HCEC 1CT (cell line): ENCODE measurements around the gene HPCAL1.

Experiments used
- DNase-seq: peaks from one replicate; pipeline ENCODE4 v3.0.0-alpha.2; 2017

Gene HPCAL1

DNA sequence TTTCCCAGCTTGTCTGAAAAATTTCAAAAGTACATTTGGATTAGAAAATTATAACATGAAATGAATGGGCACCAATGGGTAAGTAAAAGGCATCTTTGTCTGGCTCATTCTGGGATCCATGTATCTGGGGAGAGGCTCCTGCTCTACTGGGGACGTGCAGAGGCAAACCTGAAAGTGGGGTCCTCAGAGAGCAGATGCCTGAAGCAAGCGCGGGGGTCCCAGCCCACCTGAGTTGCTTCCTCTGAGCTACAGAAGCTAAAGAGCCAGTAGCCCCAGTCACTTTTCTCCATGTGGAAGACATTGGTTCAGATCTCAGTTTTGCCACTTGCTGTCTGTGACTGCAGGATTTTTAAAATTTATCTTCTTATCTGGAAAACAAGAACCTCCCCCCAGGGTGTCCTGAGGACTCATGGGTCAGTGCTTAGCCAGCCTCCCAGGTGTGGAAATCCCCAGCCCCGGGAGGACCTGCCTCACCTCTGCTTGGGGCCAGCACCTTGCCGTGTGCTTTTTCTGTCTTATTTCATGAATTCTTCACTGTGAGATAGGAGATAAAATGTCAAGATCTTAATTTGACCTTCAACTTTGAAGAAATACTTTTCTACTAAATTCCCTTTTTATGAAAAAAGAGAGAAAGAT is 170.5 kb downstream of the HPCAL1 start:
- DNase-seq: no peak

DNA sequence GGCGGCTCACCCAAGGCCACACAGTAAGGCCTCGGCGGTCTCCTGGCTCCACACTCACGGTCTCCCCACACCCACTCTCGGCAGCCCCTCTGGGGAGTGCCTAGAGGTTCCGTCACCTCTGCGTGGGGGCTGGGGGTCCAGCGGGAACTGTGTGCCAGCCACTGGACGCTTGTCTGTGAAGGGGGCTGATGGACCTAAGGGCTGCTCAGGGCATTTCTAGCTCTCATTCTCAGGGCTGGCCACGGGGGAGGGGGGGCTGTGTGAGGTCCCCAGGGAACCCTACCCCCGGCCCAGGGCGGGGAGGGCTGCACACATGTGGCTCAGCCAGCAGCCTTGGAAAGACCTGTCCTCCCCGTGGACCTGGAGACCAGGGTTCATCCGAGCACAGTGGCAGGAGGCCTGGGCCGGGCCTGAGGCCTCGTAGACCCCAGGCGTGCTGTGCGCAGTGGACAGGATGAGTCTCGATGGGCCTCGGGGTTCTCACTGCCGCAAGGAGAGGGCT is 172.6 kb downstream of the HPCAL1 start:
- DNase-seq: no peak

DNA sequence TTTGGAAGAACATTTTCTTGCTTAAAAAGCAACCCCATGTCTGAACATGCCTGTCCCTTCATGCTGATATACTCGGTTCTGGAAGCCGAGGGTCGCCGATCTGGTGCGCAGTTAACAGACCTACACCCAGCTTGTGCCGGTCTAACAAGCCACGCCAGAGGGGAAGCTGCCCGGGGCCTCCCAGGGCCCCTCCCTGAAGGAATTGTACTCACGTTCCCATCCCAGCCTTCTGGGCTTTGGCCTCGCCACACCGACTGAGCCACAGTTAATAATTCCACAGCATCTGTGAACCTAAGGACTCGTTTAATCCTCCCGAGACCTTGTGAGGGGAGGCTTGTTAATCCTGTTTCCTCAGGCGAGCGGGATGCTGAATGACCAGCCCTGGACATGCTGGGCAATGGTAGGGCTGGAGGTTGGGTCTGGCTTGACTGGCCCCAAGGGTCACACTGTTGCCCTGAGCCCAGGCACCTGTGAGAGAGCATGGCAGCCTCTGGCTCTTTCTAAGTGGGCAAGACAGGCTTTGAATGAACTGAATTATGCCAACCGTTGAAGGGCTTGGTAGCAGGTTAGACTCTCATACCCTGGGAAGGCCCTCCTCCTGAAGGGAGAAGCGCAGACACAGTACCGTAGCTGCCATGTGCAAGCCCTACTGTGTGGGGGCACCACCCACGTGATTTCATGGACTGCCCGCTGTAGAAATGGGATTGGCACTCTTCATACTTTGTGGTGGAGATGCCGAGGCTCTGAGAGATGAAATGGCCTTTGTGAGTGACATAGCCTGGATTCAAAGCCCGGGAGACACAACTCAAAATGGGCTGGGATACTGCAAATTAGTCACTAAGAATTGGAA is 173.3 kb downstream of the HPCAL1 start:
- no peak for DNase-seq

DNA sequence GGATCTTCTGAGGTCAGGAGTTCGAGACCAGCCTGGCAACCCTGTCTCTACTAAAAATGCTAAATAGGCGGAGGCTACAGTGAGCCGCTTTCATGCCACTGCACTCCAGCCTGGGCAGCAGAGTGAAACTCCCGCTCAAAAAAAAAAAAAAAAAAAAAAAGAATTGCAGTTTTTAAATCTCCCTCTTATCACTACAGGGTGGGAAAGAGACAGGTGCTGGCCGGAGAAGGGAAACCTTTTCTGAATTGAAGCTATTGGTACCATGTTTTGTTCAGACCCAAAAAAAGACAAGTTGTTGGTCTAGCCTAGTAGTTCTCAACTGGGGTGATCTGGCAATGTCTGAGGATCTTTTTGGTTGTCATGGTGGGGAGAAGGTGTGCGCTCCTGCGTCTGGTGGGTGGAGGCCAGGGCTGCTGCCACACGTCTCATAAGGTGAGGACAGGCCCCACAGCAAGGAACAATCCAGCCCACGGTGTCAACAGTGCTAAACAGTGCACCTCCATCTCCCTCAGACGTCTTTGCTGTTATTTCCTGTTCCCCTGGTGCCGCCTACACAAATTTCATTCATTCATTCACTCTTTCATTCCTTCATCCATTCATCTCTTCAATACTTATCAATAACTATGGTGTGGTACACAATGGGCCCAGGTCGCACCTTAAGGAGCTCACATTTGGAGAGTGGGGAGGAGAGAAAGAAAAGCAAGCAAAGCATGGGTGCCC is 174.2 kb downstream of the HPCAL1 start:
- DNase-seq: no peak
